Measurements from ENCODE around the gene THSD7B.
A peak's percentile ranks its signal among the peaks of the same experiment; 100 is the strongest.

Gene THSD7B

DNA sequence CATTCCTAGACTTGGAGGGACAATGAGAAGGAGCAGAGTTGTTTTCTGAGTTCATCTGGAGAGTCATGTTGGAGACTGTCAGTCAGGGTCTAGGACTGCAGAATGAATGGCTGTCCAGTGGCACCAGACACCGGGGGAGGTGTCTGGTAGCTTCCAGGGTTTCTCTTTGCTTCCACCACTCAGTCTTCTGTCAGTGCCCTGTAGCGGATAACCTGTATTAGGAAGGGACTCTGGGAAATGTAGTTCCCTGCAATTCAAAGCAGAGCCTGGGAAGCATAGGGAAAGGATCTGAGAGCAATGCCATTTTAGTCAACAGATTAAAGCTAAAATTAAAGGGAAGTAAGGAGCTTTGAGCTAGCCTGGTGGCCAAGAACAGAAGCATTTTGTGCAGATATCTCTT, 257.9 kb downstream of the THSD7B start:
- TF ChIP-seq, protein P1, sequence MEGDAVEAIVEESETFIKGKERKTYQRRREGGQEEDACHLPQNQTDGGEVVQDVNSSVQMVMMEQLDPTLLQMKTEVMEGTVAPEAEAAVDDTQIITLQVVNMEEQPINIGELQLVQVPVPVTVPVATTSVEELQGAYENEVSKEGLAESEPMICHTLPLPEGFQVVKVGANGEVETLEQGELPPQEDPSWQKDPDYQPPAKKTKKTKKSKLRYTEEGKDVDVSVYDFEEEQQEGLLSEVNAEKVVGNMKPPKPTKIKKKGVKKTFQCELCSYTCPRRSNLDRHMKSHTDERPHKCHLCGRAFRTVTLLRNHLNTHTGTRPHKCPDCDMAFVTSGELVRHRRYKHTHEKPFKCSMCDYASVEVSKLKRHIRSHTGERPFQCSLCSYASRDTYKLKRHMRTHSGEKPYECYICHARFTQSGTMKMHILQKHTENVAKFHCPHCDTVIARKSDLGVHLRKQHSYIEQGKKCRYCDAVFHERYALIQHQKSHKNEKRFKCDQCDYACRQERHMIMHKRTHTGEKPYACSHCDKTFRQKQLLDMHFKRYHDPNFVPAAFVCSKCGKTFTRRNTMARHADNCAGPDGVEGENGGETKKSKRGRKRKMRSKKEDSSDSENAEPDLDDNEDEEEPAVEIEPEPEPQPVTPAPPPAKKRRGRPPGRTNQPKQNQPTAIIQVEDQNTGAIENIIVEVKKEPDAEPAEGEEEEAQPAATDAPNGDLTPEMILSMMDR (IDR thresholded peaks at IDR 0.05) = no peak

DNA sequence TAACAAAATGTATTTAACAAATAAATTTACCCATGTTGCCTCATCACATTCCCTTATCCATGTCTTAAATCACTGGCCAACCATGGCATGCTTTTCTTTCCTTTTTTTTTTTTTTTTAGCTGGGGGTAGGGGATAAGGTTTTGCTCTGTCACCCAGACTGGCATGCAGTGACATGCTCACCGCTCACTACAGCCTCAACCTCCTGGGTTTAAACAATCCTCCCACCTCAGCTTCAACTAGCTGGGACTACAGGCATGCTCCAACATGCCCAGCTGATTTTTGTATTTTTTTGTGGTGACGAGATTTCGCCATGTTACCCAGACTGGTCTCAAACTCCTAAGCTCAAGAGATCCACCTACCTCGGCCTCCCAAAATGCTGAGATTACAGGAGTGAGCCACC, 266.4 kb downstream of the THSD7B start:
- TF ChIP-seq, protein P1 (IDR thresholded peaks at IDR 0.05) = no peak

DNA sequence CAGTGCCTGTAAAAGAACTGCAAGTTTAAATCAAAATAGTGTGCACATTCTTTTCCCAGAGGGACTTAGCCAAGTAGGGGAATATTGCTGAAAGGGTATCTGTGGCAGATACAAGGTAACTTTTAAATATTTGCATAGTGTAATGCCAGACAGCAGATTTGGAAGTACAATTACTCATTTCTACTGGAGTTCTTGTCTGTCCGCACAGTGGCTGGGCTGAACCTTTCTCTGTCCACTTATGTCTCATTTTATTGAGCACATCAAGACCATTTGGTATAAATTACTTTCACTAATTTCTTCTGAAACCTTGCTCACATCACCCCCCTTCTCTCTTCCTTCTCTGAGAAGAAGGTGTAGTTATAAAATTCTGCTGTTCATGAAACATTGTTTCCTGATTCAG, 271.3 kb downstream of the THSD7B start:
- TF ChIP-seq, protein P1 (IDR thresholded peaks at IDR 0.05) = no peak

DNA sequence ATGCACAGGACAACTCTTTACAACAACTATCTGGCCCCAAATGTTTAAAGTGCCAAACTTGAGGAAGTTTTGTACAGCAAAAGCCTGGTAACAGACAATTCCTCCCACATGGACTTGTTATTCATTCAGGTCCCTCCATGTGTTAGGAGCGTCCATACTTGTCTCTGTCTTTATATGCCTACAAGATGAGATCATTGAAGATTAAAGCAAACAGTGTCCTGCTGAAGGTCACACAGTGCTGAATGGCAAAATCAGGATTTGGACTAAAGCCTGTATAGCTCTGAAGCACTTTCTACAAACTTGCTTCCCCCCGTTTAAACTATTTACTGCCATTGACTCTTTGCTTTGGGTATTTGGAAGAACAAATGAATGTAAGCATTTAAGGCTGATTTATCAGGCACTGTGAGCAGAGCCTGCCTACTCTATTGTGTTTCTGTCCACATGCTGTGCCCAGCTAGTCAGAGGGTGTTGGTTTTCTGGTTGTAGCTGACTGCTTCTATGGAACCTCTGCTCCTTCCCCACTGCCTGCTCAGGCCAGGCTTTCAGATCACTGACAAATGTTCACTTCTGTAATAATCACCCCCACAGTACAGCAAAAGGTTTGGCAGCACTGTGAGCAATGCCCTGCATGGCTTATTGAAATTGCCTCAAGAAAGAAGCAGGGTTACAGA, 274.3 kb downstream of the THSD7B start:
- TF ChIP-seq, protein P1 (IDR thresholded peaks at IDR 0.05) = no peak

DNA sequence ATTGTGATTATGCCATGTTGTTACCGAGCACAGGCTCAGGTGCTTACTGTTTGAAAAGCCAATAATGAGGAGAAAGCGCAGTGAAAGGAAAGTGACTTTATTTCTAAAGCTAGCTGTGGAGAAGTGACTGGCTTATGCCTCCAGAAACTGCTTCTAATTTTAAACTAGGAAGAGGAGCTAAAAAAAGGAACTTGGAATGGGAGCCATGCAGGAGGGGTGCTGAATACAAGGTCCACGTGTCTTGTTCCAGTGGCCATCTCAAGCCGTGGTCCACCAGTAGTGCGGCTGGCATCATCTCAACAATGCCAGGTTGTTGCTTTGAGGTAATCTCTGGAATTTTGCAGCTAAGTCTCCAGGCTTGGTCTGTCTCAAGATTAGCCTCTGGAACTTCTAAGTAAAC, 282.0 kb downstream of the THSD7B start:
- TF ChIP-seq, protein P1 (IDR thresholded peaks at IDR 0.05) = no peak

DNA sequence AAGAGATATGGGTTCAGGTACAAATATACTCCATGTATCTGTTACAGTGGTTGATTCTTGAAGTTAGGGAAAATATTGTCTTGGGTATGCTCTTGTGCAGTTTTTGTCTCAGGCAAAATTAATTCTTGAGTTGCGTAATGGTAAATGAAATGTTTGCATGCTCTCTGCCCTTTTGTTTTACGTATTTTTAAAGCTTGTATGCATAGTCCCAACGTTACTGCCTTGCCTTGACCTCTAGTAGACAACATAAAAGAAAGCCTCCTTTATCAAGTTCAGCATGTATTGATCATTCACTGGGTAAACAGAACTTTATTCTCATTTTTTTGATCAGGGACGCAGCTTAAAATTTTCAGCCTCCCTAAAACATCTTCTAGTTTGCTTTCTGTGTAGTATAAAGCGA, 283.1 kb downstream of the THSD7B start:
- TF ChIP-seq, protein P1 (IDR thresholded peaks at IDR 0.05) = no peak

DNA sequence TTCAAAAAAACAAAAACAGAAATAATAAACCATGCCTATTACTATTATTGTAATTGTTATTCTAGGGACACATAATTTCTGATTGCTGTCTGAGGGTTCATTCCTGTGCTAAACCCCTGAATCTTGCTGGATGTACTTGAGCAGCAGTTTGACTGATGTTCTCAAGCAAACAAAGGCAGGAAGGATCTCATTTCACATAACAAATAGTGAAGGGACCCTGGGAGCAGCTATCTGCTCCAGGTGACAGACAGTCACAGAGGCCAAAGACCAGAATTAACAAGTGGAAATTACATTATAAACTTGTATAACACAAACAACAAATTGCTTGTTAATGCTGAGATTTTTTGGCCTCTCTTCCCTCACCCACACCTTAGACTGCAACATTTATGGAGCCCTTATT, 284.2 kb downstream of the THSD7B start:
- TF ChIP-seq, protein P1 (IDR thresholded peaks at IDR 0.05) = no peak

DNA sequence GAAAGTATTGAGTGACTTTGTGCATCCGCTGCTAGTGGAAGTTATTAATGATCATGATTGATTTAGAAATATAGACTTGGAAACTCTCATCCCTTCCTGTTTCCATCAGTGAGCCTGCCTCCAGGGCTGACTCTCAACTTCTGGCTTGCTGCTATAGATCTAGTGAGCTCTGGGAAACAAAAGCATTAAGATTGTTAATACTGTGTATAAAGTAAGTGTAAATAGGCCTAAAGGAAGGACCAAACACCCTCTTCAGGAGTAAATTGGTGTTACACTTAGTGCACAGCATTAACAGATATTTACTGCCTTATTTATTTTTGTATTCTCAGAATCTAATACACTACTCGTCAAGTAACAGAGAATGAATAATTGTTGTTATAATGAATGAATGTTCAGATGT, 285.6 kb downstream of the THSD7B start:
- TF ChIP-seq, protein P1 (IDR thresholded peaks at IDR 0.05) = peak; percentile 38; the same call in 1 of the 2 replicates
